Keratinocyte (primary cell): ENCODE measurements around the gene DIPK2A. TPM values are rescaled to one million over a fixed set of nuclear protein-coding genes. Genes with fewer than 3 reads are reported as not detected.

Experiments used
- DNase-seq: peaks from one replicate; pipeline ENCODE4 v3.0.0-alpha.2; 2011; ENCODE audit warnings: low read depth, missing footprints, low spot score
- FAIRE-seq: peaks from 2 replicates; lab custom pipeline; 2011; peaks lifted over from hg19 to GRCh38; lab: Jason Lieb, UNC
- H2AFZ ChIP-seq: 2 replicates; pipeline ENCODE4 v1.6.0; 2012; ENCODE audit warnings: low read length, control low read depth, inconsistent platforms; ENCODE audit not compliant: control insufficient read depth
- H3K27ac ChIP-seq: 2 replicates; pipeline ENCODE4 v1.5.1; 2011; ENCODE audit warnings: low read length; ENCODE audit not compliant: control insufficient read depth, insufficient read depth
- H3K27me3 ChIP-seq: 3 replicates; pipeline ENCODE4 v1.6.0; 2011; ENCODE audit warnings: low read length; ENCODE audit not compliant: control insufficient read depth, insufficient read depth; ENCODE audit errors: extremely low read depth
- H3K36me3 ChIP-seq, 2 experiments: 2 replicates in 1 of 2; 3 replicates in 1 of 2; pipeline ENCODE4 v1.5.1; 2011; ENCODE audit warnings: low read length in 2 of 2, mild to moderate bottlenecking in 1 of 2; ENCODE audit not compliant: control insufficient read depth in 2 of 2, insufficient read depth in 2 of 2; ENCODE audit errors: extremely low read depth in 1 of 2
- H3K4me1 ChIP-seq: 3 replicates; pipeline ENCODE4 v1.5.1; 2011; ENCODE audit warnings: low read length; ENCODE audit not compliant: control insufficient read depth, insufficient read depth; ENCODE audit errors: extremely low read depth
- H3K4me2 ChIP-seq: 3 replicates; pipeline ENCODE4 v1.6.0; 2011; ENCODE audit warnings: low read depth, low read length; ENCODE audit not compliant: control insufficient read depth, insufficient read depth; ENCODE audit errors: extremely low read depth
- H3K4me3 ChIP-seq, 3 experiments: fragments of 200-600 bp in 1 of 3; sonication (generic) in 1 of 3; 2 replicates in 2 of 3; 3 replicates in 1 of 3; pipeline ENCODE4 v1.5.1; 2011 to 2016; ENCODE audit warnings: low read length in 3 of 3, mild to moderate bottlenecking in 3 of 3, control low read depth in 2 of 3, inconsistent platforms in 1 of 3, low read depth in 1 of 3, mixed read lengths in 1 of 3, mixed run types in 1 of 3, moderate library complexity in 1 of 3; ENCODE audit not compliant: control insufficient read depth in 2 of 3, insufficient read depth in 2 of 3; ENCODE audit errors: extremely low read depth in 1 of 3
- H3K79me2 ChIP-seq: 2 replicates; pipeline ENCODE4 v1.6.0; 2012; ENCODE audit warnings: low read length; ENCODE audit not compliant: control insufficient read depth, insufficient read depth
- H3K9ac ChIP-seq: 3 replicates; pipeline ENCODE4 v1.6.0; 2011; ENCODE audit warnings: low read length; ENCODE audit not compliant: control insufficient read depth, insufficient read depth; ENCODE audit errors: extremely low read depth
- H3K9me1 ChIP-seq: 3 replicates; pipeline ENCODE4 v1.6.0; 2011; ENCODE audit warnings: low read length; ENCODE audit not compliant: control insufficient read depth, insufficient read depth; ENCODE audit errors: extremely low read depth
- H3K9me3 ChIP-seq: 2 replicates; pipeline ENCODE4 v1.5.1; 2012; ENCODE audit warnings: low read depth, low read length; ENCODE audit not compliant: control insufficient read depth
- H4K20me1 ChIP-seq: 3 replicates; pipeline ENCODE4 v1.6.0; 2011; ENCODE audit warnings: low read length; ENCODE audit not compliant: control insufficient read depth, insufficient read depth; ENCODE audit errors: extremely low read depth
- CTCF ChIP-seq, 3 experiments: IDR thresholded peaks in 1 of 3; conservative IDR thresholded peaks in 1 of 3; optimal IDR thresholded peaks in 1 of 3; 2 replicates in 2 of 3; 3 replicates in 1 of 3; pipeline versions ENCODE3 to v1.5.1; 2011; ENCODE audit warnings: low read length in 3 of 3, mild to moderate bottlenecking in 3 of 3, moderate library complexity in 2 of 3, control low read depth in 1 of 3, inconsistent platforms in 1 of 3; ENCODE audit not compliant: insufficient read depth in 2 of 3; ENCODE audit errors: extremely low read depth in 1 of 3
- EZH2 ChIP-seq: IDR thresholded peaks from one replicate; pipeline ENCODE4 v1.6.1; 2012; ENCODE audit warnings: inconsistent platforms, mild to moderate bottlenecking, low read length, moderate library complexity
- dilution Hi-C: fragments of 300-500 bp; cut with MboI; formaldehyde crosslinking; loops from one replicate; pipeline ENCODE4 v1.7.0; 2020; ENCODE audit warnings: low sequenced_read_pairs; ENCODE audit not compliant: extremely low pct_ligation_motif_present
- polyA plus RNA-seq, 5 experiments: library from polyadenylated mRNA; depleted of rRNA in 3 of 5; stranded (reverse) in 3 of 5; stranded (forward) in 1 of 5; unstranded in 1 of 5; fragments of >200 nt; gene quantifications; 1 replicate in 1 of 5; 2 replicates in 3 of 5; 3 replicates in 1 of 5; pipeline versions ENCODE4 v1.2.1 to v1.2.3, GENCODE V29; 2011 to 2012; ENCODE audit warnings: missing spikeins in 2 of 5, low read depth in 1 of 5, low replicate concordance in 1 of 5

The DIPK2A gene
- polyA plus RNA-seq, 1 donor (not counting 4 experiments of a cell fraction or from before 2014, with no cell fraction given), result 7.8 TPM

- no peaks in the 10 kb centered on the region for H3K9me1 ChIP-seq
- dilution Hi-C loops, result no loop called here
- H3K27ac ChIP-seq, result no peak overlapping the region
- H2AFZ ChIP-seq, result no peak overlapping the region
- H3K4me3 ChIP-seq, result no peak overlapping the region
- DNase-seq (no peak), FAIRE-seq (no peak)
- TF ChIP-seq CTCF (optimal IDR thresholded peaks at IDR 0.05 in 1 of 3, IDR thresholded peaks at IDR 0.05 in 1 of 3, conservative IDR thresholded peaks at IDR 0.05 in 1 of 3; ENCODE audit: extremely low read depth in 1 of 3, insufficient read depth in 2 of 3, low read length in 3 of 3), result no peak
- no peak for TF ChIP-seq EZH2
- H3K27me3 ChIP-seq, result no peaks in the 10 kb centered on the region
- H3K36me3 ChIP-seq, result no peaks in the 10 kb centered on the region
- H3K9ac ChIP-seq, result no peak overlapping the region
- H4K20me1 ChIP-seq, result no peaks in the 10 kb centered on the region
- no peaks in the 10 kb centered on the region for H3K79me2 ChIP-seq
- H3K9me3 ChIP-seq, result no peaks in the 10 kb centered on the region
- H3K4me2 ChIP-seq, result no peak overlapping the region
- peaks cover 4% of the 10 kb centered on the region for H3K4me1 ChIP-seq
Observed at GRCh38 chr3:144015133-144015532, 43.5 kb downstream of the DIPK2A start.

GRCh38 chr3:144018776-144019175 is 47.2 kb downstream of the DIPK2A start:
- dilution Hi-C loops, result no loop called here
- TF ChIP-seq CTCF (optimal IDR thresholded peaks at IDR 0.05 in 1 of 3, IDR thresholded peaks at IDR 0.05 in 1 of 3, conservative IDR thresholded peaks at IDR 0.05 in 1 of 3; ENCODE audit: extremely low read depth in 1 of 3, insufficient read depth in 2 of 3, low read length in 3 of 3), result no peak
- no peak for TF ChIP-seq EZH2
- DNase-seq (peak; percentile 9), FAIRE-seq (peak; percentile 64)
- Histone ChIP-seq H3K4me3 (no peak overlapping the region), H3K36me3 (no peaks in the 10 kb centered on the region), H2AFZ (no peak overlapping the region), H3K79me2 (no peaks in the 10 kb centered on the region), H3K9me1 (no peaks in the 10 kb centered on the region), H3K4me2 (no peak overlapping the region), H3K9me3 (no peaks in the 10 kb centered on the region), H3K9ac (no peak overlapping the region), H3K4me1 (peaks cover 4% of the 10 kb centered on the region), H4K20me1 (no peaks in the 10 kb centered on the region), H3K27ac (no peak overlapping the region), H3K27me3 (no peaks in the 10 kb centered on the region)

Other genes starting within 250 kb of the DIPK2A start
- 2.9 to 7.0 TPM (median 5.2 TPM) in 3 replicates for gene SLC9A9, start 123.4 kb upstream of the DIPK2A start, polyA plus RNA-seq